GM12878 (cell line): ENCODE data around the gene SLC15A4. TPM values are rescaled to one million over a fixed set of nuclear protein-coding genes. Genes with fewer than 3 reads are reported as not detected.
A peak's percentile ranks its signal among the peaks of the same experiment; 100 is the strongest.

Experiments
- BCL11A ChIP-seq: IDR thresholded peaks from 2 replicates; pipeline ENCODE4 v1.6.1; 2011; ENCODE audit warnings: low read depth, low read length
- BHLHE40 ChIP-seq, 2 experiments: fragments of 450-650 bp in 1 of 2; IDR thresholded peaks; 2 replicates each; pipeline ENCODE4 v1.6.1; 2011 to 2017; ENCODE audit warnings: low read depth in 2 of 2, borderline replicate concordance in 1 of 2, improper control_type of control experiment in 1 of 2, low read length in 1 of 2, mild to moderate bottlenecking in 1 of 2
- BRCA1 ChIP-seq: IDR thresholded peaks from 2 replicates; pipeline ENCODE4 v1.6.1; 2011; ENCODE audit warnings: low read depth, low read length, improper control_type of control experiment
- CBX3 ChIP-seq: fragments of 200-600 bp; sonication (generic); IDR thresholded peaks from 2 replicates; pipeline ENCODE4 v1.6.1; 2016; ENCODE audit warnings: low read depth, borderline replicate concordance
- CEBPB ChIP-seq, 2 experiments: fragments of 150-350 bp in 1 of 2; IDR thresholded peaks; 2 replicates each; pipeline ENCODE4 v1.6.1; 2012 to 2014; ENCODE audit warnings: low read depth in 2 of 2, low read length in 2 of 2, borderline replicate concordance in 1 of 2, inconsistent platforms in 1 of 2
- CREB1 ChIP-seq: IDR thresholded peaks from 2 replicates; pipeline ENCODE4 v1.6.1; 2012; ENCODE audit warnings: low read depth, mild to moderate bottlenecking, inconsistent platforms
- ELK1 ChIP-seq: IDR thresholded peaks from 2 replicates; pipeline ENCODE4 v1.6.1; 2012; ENCODE audit warnings: low read depth, low read length, improper control_type of control experiment
- FOS ChIP-seq: IDR thresholded peaks from 3 replicates; pipeline ENCODE4 v1.6.1; 2011; ENCODE audit warnings: borderline replicate concordance; ENCODE audit not compliant: insufficient read length; ENCODE audit errors: extremely low read depth
- FOXM1 ChIP-seq: IDR thresholded peaks from 2 replicates; pipeline ENCODE4 v1.6.1; 2012; ENCODE audit warnings: low read depth, mild to moderate bottlenecking, inconsistent platforms, low read length, moderate library complexity
- GABPA ChIP-seq: IDR thresholded peaks from 2 replicates; pipeline ENCODE4 v1.6.1; 2014; ENCODE audit warnings: antibody characterized with exemption, low read depth, mild to moderate bottlenecking, inconsistent platforms
- HDAC2 ChIP-seq: fragments of 200-600 bp; sonication (generic); IDR thresholded peaks from 2 replicates; pipeline ENCODE4 v1.6.1; 2017
- IKZF2 ChIP-seq, 2 experiments: fragments of 450-650 bp; IDR thresholded peaks; 2 replicates each; pipeline ENCODE4 v1.6.1; 2017; ENCODE audit warnings: mild to moderate bottlenecking in 2 of 2, moderate library complexity in 2 of 2
- IRF5 ChIP-seq: fragments of 450-650 bp; IDR thresholded peaks from 2 replicates; pipeline ENCODE4 v1.6.1; 2017; ENCODE audit warnings: borderline replicate concordance
- MTA3 ChIP-seq: IDR thresholded peaks from 2 replicates; pipeline ENCODE4 v1.6.1; 2012; ENCODE audit warnings: low read length, inconsistent platforms, borderline replicate concordance
- NFYA ChIP-seq: IDR thresholded peaks from 2 replicates; pipeline ENCODE4 v1.6.1; 2011; ENCODE audit warnings: low read depth, mild to moderate bottlenecking, low read length, improper control_type of control experiment, borderline replicate concordance
- NR2F1 ChIP-seq: fragments of 450-650 bp; conservative IDR thresholded peaks from 2 replicates; pipeline ENCODE4 v1.6.1; 2017; ENCODE audit warnings: mild to moderate bottlenecking
- POLR2A ChIP-seq: IDR thresholded peaks from 2 replicates; pipeline ENCODE4 v1.6.1; 2011; ENCODE audit warnings: low read depth, mild to moderate bottlenecking, low read length
- RB1 ChIP-seq: fragments of 450-650 bp; formaldehyde crosslinking; IDR thresholded peaks from 2 replicates; pipeline ENCODE4 v1.6.1; 2017; ENCODE audit warnings: mild to moderate bottlenecking, borderline replicate concordance
- RELA ChIP-seq: fragments of 450-650 bp; IDR thresholded peaks from 2 replicates; pipeline ENCODE4 v1.8.0; 2014; ENCODE audit warnings: borderline replicate concordance; ENCODE audit not compliant: partially characterized antibody
- RUNX3 ChIP-seq: IDR thresholded peaks from 2 replicates; pipeline ENCODE4 v1.6.1; 2012; ENCODE audit warnings: low read length, inconsistent platforms
- SIX5 ChIP-seq: IDR thresholded peaks from 2 replicates; pipeline ENCODE4 v1.6.1; 2011; ENCODE audit warnings: mild to moderate bottlenecking, low read depth, low read length, moderate library complexity; ENCODE audit not compliant: severe bottlenecking
- SMAD1 ChIP-seq: fragments of 450-650 bp; IDR thresholded peaks from 2 replicates; pipeline ENCODE4 v1.6.1; 2018; ENCODE audit warnings: mild to moderate bottlenecking, low read depth; ENCODE audit not compliant: partially characterized antibody
- SMAD5 ChIP-seq: IDR thresholded peaks from 2 replicates; pipeline ENCODE4 v1.6.1; 2016; ENCODE audit warnings: antibody characterized with exemption, low read depth
- SMARCA5 ChIP-seq: fragments of 450-650 bp; IDR thresholded peaks from 2 replicates; pipeline ENCODE4 v1.6.1; 2017; ENCODE audit warnings: mild to moderate bottlenecking
- SREBF2 ChIP-seq: IDR thresholded peaks from 2 replicates; pipeline ENCODE4 v1.6.1; 2012; ENCODE audit warnings: mild to moderate bottlenecking, low read length
- TAF1 ChIP-seq: IDR thresholded peaks from 2 replicates; pipeline ENCODE4 v1.6.1; 2011; ENCODE audit warnings: mild to moderate bottlenecking, low read depth, low read length, borderline replicate concordance
- TCF3 ChIP-seq: IDR thresholded peaks from 2 replicates; pipeline ENCODE4 v1.6.1; 2012; ENCODE audit warnings: low read depth, mild to moderate bottlenecking, low read length, borderline replicate concordance; ENCODE audit not compliant: insufficient read depth
- TCF7 ChIP-seq: IDR thresholded peaks from 2 replicates; pipeline ENCODE4 v1.6.1; 2014; ENCODE audit warnings: antibody characterized with exemption, borderline replicate concordance
- USF1 ChIP-seq: IDR thresholded peaks from 2 replicates; pipeline ENCODE4 v1.6.1; 2011; ENCODE audit warnings: borderline replicate concordance, low read depth, mild to moderate bottlenecking, moderate library complexity, mixed read lengths, low read length; ENCODE audit not compliant: insufficient read depth; ENCODE audit errors: extremely low read length
- WRNIP1 ChIP-seq: IDR thresholded peaks from 2 replicates; pipeline ENCODE4 v1.6.1; 2011; ENCODE audit warnings: low read depth, low read length, improper control_type of control experiment, borderline replicate concordance
- YBX1 ChIP-seq: fragments of 450-650 bp; IDR thresholded peaks from 2 replicates; pipeline ENCODE4 v1.6.1; 2016; ENCODE audit warnings: antibody characterized with exemption
- ZNF24 ChIP-seq: fragments of 450-650 bp; IDR thresholded peaks from 2 replicates; pipeline ENCODE4 v1.6.1; 2017; ENCODE audit warnings: antibody characterized with exemption, mild to moderate bottlenecking
- ZNF622 ChIP-seq: fragments of 450-650 bp; IDR thresholded peaks from 2 replicates; pipeline ENCODE4 v1.6.1; 2017; ENCODE audit warnings: mild to moderate bottlenecking, inconsistent platforms
- polyA plus RNA-seq, 11 experiments: library from polyadenylated mRNA; depleted of rRNA in 4 of 11; unstranded in 6 of 11; stranded (reverse) in 5 of 11; fragments of >200 nt; fragmentation: Nextera tagmentation in 4 of 11; fragmentation: Illumina TruSeq in 1 of 11; extraction: Ambion mirVana in 4 of 11; extraction: Trizol in 1 of 11; gene quantifications; 1 replicate in 1 of 11; 2 replicates in 10 of 11; pipeline versions ENCODE4 v1.2.1 to v1.2.3, GENCODE V29; 2011 to 2016; ENCODE audit warnings: inconsistent platforms in 2 of 11, missing spikeins in 2 of 11, low read depth in 1 of 11
- total RNA-seq, 4 experiments: library from RNA; depleted of rRNA in 3 of 4; stranded (reverse); fragments of >200 nt in 3 of 4; fragmentation: Illumina TruSeq in 1 of 4; extraction: Trizol in 1 of 4; gene quantifications; 2 replicates each; pipeline versions ENCODE4 v1.2.1 to v1.2.3, GENCODE V29; 2013 to 2021

The SLC15A4 gene
- total and polyA plus RNA-seq, 10 of the 15 experiments (the other 5 are each of a cell fraction or from before 2014, with no cell fraction given) = 12.7 to 257 (median 36.6) TPM

GRCh38 chr12:128813883-128814282 is 9.9 kb downstream of the SLC15A4 start (continued):
- no peak for TF ChIP-seq SIX5
- no peak for TF ChIP-seq GABPA
- peak; percentile 35; the same call in 1 of the 2 replicates for TF ChIP-seq BCL11A
- TF ChIP-seq FOXM1 = no peak
- no peak for TF ChIP-seq MTA3
- TF ChIP-seq BRCA1 = no peak
- TF ChIP-seq IKZF2 (IDR thresholded peaks at IDR 0.05) = peak in 1 of 2 experiments; percentile 42; a peak in 1 of 4 replicates
- no peak for TF ChIP-seq IRF5
- no peak for TF ChIP-seq SMAD5
- TF ChIP-seq RUNX3 = peak; percentile 67
- TF ChIP-seq RELA = no peak
- TF ChIP-seq POLR2A = peak; percentile 47; the same call in 1 of the 2 replicates
- TF ChIP-seq NR2F1 = peak; percentile 43; the same call in 1 of the 2 replicates
- TF ChIP-seq RB1 = no peak
- TF ChIP-seq ZNF24 = no peak
- TF ChIP-seq TCF7 = no peak
- no peak for TF ChIP-seq TCF3
- no peak for TF ChIP-seq SREBF2
- no peak for TF ChIP-seq HDAC2
- peak in 1 of 2 experiments; percentile 61; a peak in 2 of 4 replicates for TF ChIP-seq BHLHE40 (IDR thresholded peaks at IDR 0.05; ENCODE audit: borderline replicate concordance in 1 of 2, low read depth in 2 of 2, low read length in 1 of 2)
- TF ChIP-seq FOS = no peak
- no peak for TF ChIP-seq TAF1
- TF ChIP-seq ZNF622 = no peak
- TF ChIP-seq YBX1 = no peak
- no peak for TF ChIP-seq CEBPB (IDR thresholded peaks at IDR 0.05; ENCODE audit: borderline replicate concordance in 1 of 2, low read depth in 2 of 2, low read length in 2 of 2)
- TF ChIP-seq CBX3 = no peak
- no peak for TF ChIP-seq SMARCA5
- TF ChIP-seq SMAD1 = no peak
- no peak for TF ChIP-seq ELK1
- no peak for TF ChIP-seq WRNIP1
- peak; percentile 32; the same call in 1 of the 2 replicates for TF ChIP-seq CREB1
- no peak for TF ChIP-seq NFYA
- no peak for TF ChIP-seq USF1
